Fibroblast of skin of scalp (primary cell): ENCODE results near the gene HDAC4.

ENCODE experiments used
- DNase-seq: peaks from one replicate; pipeline ENCODE4 v3.0.0-alpha.2; 2013

Gene HDAC4

GRCh38 chr2:239307921-239308613 is 92.8 kb downstream of the HDAC4 start:
- DNase-seq, result no peak

DNA sequence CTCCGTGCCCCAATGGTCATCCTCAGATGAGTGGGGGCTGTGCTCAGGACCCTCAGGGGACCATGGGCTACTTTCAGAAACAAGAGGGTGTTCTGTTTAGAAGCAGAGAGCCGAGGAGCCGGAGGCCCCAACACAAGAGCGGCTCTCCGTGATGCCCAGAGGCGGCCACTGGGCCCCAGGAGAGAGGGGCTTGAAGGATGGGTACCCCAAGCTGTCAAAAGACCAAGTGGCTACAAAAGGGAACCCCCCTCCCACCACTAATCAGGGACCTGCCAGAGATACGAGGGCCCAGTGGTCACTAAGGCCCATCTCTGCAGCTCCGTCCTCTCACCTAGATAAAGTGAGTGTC is 93.6 kb downstream of the HDAC4 start:
- DNase-seq, result no peak

DNA sequence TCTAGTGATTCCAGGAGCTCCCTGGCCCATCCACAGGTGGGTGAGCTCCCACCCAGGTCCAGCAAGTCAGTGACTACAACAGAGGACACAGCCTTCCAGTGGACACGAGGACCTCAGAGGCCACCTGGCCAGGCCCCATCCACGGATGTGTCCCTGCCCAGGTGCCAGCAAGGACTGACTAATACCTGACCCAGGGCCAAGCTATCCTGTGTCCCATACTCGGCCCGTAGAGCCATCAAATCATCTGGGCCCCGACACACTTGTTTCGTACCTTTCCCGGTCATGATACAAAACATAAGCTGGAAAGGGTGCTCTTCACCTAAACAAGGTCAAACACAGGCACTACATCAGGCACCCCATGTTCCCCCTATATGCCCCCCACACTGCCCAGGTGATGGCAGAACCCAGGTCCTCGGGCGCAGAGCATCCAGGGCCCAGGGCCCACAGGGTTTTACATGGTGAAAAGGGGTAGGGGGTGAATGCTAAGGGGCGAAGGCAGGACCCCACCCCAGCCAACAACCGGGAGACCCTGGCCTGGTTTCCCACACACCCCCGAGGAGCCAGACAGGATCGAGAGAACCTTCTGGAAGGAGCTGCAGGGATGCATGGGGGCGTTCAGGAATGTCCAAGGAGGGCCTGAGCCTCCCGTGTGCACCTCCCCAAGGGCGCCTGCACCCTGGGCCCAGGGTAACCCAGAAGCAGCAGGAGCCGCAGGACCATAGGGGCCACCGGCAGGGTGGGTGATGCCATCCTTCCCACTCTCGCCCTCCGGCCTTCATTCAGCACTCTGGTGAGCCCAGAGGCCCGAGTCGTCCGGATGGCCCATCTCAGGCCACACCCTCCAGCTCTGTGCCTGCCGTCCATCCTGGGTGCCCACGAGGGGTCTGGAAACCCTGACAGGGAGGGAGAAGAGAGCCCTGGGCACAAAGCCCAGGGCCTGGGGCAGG is 94.3 kb downstream of the HDAC4 start:
- DNase-seq, result no peak

DNA sequence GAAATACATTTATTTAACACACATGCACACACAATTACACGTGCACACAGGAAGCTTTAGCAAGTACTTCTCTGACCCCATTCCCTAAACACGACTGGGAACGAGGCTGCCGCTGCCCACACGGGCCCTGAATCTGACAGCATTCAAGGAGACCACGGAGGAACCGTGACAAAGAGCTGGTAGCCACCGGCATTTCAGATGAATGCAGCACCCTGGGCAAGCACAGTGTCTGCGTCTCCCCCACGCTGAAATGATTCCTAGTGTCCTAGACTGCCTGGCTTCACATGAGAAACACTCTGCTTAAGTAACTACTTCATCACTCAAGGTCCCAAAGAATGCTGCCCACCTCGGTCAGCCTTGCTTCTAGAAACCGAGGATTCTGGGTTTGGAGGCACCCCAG is 95.0 kb downstream of the HDAC4 start:
- no peak for DNase-seq

- no peak for DNase-seq
Measured at GRCh38 chr2:239305222-239305575, 95.6 kb downstream of the HDAC4 start.

DNA sequence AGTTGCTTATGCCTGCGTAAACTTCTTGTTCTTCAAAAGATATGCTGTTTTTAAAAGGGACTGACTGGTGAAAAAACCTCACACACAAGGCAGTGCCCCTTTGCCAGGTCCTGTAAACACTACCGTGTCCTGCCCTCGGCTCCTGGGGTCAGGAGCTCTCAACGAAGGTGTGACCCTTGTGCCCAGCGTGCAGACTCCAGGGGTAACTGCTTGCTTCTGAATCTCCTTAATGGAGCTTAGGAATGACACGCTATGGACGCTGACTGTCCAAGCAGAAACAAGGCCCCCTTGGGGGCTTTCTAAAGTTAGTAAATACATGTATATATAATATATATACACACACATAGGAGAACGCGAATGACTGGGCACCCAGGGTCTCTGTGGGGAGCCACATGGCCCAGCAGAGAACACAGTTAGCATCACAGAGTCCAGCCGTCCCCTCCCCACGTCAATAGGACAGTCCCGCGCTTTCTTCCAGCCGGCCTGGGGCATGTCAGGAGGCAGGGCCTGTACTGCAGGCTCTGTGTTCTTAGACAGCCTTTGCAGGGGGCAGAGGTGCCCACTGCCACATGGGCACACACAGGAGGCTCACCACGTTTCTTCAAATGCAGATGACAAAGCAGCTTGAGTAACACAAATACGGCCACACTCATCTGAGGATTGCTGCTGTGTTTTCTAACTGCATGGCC is 96.1 kb downstream of the HDAC4 start:
- DNase-seq, result no peak

GRCh38 chr2:239303711-239304532 is 96.9 kb downstream of the HDAC4 start:
- no peak for DNase-seq

GRCh38 chr2:239302808-239303557 is 97.8 kb downstream of the HDAC4 start:
- DNase-seq, result no peak

DNA sequence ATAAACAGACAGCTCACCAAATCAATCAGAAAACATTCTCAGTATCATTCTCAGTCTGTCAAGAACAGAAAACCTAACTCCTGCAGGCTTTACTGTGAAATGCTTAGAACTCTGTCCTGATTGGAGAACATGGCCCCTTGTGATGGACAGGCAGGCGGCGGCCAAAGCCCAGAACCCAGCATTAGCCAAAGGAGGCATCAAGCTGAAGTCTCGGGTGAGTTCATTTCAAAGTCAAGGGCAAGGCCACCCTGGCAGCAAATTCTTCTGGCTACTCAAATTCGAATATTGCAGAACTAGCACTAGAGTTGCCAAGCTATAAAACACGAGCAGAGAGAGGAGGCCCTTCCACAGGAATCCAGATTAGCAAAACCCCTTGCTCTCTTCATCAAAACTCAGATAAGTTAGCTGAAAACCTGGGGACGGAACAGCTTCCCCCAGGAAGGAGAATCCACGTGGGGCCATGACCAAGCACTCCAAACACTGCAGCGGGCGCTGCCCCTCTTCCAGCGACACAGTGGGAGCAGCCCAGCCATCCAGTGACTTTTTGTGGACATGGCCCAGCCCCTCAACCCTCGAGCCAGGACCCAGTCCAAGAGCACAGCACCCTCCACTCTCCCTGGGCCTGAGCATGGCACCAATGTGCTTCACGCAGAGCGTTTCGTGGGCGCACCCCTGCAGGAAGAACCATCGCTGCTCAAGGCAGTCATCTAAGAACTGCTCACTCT is 98.6 kb downstream of the HDAC4 start:
- no peak for DNase-seq

GRCh38 chr2:239300871-239301735 is 99.7 kb downstream of the HDAC4 start:
- no peak for DNase-seq

- no peak for DNase-seq
Measured at GRCh38 chr2:239300242-239300641, 100.6 kb downstream of the HDAC4 start.

DNA sequence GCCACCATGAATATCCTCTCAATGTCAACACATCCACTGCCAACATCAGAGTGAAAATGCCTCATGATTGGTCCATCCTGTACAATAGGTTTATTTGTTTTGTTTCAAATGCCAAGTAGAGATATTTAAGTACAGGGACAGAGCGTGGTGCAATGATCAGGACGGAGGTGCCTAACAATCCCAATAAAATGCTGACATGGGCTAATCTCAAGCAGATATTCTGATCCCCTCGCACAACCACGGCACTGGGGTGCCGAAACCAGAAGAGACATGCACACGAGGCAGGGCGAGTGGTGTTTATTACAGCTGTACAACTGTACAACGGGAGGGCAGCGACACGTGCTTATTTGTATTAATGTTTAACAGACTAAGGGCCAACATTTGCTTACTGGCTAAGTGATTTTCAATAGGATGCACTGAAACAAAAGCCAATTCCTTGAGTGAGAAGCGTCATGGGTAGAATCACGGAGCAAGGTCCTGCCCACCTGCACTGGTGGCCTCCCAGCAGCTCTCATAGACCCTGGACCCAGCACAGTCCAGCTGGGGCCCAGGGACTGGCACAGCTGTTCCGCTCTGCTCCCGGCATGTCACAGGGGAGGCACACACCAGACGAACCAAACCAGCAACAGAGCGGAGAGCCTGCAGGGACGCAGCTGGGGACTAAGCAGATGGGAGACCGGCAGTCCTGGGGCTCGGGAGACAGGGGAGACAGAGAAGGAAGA is 101.4 kb downstream of the HDAC4 start:
- no peak for DNase-seq

GRCh38 chr2:239298116-239298804 is 102.6 kb downstream of the HDAC4 start:
- DNase-seq, result no peak

DNA sequence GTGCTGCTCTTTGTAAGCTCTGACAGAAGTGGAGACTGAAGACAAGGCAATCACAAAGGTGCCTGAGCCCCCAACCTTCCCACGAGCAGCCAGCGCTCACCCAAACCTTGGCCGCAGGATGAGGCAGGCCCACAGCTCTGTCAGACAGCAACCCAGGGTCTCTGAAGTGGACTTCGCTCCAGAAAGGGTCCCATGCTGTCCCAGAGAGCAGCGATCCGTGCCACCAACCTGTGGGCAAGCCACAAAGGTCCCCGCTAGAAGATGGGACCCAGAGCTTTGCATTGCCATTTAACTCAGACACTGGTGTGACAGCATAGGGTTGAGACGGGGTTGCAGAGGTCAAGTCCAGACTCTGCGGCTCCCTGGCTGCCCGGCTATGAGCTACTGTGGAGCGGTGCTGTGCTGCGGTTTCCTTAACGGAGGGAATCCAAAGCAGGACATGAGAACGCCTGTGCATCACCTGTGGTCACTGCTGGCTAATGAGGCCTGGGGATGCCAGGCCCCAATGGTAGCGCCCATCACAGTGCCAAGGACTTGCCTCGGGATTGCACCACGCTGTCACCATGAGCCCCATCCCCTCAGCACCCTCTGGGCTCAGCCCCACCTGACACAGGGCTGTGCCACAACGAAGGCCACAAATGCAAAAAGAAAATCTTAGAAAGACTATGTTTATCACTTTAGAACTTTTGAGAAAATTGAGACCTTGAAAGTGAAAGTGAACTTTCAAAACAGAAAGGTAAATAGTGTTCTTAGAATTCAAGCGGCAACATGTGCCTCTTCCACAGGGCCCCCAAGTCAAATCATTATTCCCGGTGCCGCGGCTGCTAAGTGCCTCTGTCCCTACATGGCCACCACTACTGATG is 103.4 kb downstream of the HDAC4 start:
- DNase-seq, result no peak

DNA sequence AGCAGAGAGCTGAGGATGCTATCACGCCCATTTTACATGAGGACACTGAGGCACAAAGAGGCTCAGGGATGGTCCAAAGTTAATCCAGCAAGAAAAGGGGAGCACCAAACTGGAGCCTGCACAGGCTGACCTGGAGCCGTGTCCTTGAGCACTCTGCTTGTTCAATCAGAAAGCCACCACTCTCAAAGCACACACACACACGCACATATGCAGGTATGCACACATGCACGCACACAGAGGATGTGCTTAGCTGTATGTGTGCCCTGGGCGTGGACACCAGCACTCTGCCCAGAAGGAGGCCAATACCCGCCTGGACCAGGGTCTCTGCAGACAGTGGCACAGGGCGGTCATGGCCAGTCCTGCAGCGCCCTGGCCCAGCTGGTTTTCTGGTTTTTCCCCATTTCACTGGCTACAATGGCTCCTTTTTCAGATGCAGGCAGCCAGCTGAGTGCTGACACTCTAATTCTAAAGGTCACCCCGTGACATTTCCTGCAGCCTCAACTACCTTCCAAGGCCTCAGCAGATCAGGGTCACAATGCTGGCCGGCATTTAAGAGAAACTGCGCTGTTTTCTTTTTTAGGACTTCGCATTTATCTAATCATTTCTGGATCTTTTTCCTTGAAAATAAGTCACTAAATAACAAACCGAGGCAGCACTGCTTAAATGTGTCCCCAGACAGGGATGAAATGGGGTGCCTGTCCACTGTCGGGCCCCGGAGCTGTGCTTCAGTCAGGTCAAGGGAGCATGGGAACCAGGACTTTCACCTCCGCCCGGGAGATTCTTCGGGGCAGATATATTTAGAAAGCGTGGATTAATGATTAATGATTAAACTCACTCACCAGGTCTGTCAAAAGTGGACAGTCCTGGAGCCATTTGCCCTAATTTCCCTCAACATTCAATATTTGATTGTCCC is 104.5 kb downstream of the HDAC4 start:
- DNase-seq, result no peak

- no peak for DNase-seq
Measured at GRCh38 chr2:239295377-239296019, 105.3 kb downstream of the HDAC4 start.
